HG02884 (cell line): ENCODE data around the gene TRANK1.
"Not testable (repeated sequence)": the region's sequence is repeated elsewhere in the genome, so short reads cannot be mapped to it uniquely, and the experiment has no call there.

Experiments used
- ATAC-seq: cut with Tn5 transposase; IDR thresholded peaks from one replicate; pipeline ENCODE4 v1.9.1; 2021; ENCODE audit warnings: mild to moderate bottlenecking, moderate library complexity; ENCODE audit not compliant: unreplicated experiment

TRANK1 gene

GRCh38 chr3:36894914-36895313 lies 49.9 kb downstream of the TRANK1 start:
- no peak for ATAC-seq

DNA sequence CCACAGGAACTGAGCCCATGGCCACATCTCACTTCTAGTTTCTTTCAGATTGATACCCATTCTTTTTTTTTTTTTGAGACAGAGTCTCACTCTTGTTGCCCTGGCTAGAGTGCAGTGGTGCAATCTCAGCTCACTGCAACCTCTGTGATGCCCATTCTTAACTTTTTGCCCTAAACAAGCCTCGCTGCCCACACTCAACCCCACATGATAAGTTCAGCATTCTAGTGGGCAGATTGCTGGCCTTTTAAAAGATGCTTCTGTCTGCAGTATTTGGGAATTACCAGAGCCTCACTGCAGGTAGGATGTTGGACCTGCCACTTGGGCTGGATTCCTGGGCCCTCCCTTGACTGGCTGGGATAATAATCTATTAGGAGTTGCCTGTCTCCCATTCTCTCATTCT lies 51.0 kb downstream of the TRANK1 start:
- ATAC-seq: no peak

DNA sequence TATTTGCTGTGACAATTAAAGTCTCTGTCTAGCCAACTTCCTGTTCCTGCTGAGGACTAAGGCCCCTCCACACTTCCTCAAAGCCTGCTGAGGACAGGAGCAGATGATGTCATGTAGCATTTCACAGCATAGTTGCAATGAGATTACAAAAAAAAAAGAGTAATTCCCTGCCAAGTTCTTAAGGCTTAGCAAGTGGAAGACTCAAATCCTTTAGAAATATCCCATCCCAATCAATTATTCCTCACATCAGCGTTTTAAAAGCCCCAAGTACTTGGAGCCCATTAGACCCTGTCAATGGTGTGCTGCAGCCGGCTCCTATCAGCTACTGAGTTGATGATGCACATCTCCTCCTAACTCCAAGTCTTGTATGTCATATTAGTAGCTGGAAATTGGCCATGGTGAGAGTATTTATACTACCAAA lies 51.7 kb downstream of the TRANK1 start:
- peak; percentile 50 for ATAC-seq

DNA sequence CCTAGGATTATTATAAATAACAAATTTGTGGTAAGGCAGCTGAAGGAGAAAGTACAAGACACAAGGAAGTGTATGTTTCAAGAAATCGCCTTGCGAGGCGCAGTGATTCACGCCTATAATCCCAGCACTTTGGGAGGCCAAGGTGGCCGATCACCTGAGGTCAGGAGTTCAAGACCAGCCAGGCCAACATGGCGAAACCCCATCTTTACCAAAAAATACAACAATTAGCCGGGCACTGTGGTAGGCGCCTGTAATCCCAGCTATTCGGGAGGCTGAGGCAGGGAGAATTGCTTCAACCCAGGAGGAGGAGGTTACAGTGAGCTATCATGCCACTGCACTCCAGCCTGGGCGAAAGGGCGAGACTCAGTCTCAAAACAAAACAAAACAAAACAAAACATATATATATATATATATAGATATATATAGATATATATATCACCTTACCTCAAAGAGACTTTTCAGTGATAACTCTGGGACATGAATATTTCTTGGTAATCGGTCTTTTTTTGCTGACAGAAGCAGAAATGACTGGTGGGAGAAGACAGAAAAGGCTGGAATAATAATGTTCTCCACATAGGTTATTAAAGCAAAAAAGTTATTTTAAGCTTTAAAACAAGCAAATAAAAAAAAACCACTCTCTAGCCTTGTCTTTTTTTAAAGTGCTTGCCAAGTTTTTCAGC lies 52.3 kb downstream of the TRANK1 start:
- ATAC-seq: no peak

- ATAC-seq: peak; percentile 64
Observed at GRCh38 chr3:36891701-36892160, 53.1 kb downstream of the TRANK1 start.

DNA sequence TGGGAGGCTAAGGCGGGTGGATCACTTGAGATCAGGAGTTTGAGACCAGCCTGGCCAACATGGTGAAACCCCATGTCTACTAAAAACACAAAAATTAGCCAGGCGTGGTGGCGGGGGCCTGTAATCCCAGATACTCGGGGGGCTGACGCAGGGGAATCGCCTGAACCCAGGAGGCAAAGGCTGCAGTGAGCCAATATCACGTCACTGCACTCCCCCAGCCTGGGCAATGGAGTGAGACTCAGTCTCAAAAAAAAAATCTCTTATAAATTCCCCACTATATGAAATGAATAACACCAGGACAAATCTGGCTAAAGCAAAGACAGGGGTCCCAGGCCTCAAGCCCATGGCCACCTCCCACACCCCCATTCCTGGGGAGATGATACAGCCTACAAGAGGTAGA lies 53.8 kb downstream of the TRANK1 start:
- ATAC-seq: not testable (repeated sequence)

- ATAC-seq: no peak
Observed at GRCh38 chr3:36890261-36890660, 54.6 kb downstream of the TRANK1 start.

- ATAC-seq: no peak
Observed at GRCh38 chr3:36881735-36882134, 63.1 kb downstream of the TRANK1 start.

GRCh38 chr3:36879842-36880241 lies 65.0 kb downstream of the TRANK1 start:
- ATAC-seq: not testable (repeated sequence)

DNA sequence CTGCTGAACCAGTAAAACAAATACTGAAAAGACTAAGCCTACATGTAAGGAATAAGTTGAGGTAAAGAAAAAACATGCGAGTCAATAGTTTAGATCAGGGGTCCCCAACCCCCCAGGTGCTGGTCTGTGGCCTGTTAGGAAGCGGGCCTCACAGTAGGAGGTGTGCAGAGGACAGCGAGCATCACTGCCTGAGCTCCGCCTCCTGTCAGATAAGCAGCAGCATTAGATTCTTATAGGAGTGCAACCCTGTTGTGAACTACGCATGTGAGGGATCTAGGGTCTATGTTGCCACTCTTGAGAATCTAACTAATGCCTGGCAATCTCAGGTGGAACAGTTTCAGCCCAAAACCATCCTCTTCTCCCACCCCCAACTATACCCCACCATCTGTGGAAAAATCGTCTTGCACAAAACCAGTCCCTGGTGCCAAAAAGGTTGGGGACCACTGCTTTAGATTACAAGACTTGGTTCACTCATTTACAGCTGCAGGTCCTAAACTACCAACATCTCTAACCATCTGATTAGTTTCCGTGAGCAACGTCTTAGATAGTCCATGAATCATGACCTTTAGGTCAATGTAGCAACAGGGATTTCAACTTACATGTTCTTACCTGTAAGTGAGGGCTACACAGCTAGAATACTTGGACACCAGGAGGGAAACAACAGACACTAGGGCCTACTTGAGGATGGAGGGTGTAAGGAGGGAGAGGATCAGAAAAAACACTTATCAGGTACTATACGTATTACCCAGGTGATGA lies 66.7 kb downstream of the TRANK1 start:
- ATAC-seq: no peak

DNA sequence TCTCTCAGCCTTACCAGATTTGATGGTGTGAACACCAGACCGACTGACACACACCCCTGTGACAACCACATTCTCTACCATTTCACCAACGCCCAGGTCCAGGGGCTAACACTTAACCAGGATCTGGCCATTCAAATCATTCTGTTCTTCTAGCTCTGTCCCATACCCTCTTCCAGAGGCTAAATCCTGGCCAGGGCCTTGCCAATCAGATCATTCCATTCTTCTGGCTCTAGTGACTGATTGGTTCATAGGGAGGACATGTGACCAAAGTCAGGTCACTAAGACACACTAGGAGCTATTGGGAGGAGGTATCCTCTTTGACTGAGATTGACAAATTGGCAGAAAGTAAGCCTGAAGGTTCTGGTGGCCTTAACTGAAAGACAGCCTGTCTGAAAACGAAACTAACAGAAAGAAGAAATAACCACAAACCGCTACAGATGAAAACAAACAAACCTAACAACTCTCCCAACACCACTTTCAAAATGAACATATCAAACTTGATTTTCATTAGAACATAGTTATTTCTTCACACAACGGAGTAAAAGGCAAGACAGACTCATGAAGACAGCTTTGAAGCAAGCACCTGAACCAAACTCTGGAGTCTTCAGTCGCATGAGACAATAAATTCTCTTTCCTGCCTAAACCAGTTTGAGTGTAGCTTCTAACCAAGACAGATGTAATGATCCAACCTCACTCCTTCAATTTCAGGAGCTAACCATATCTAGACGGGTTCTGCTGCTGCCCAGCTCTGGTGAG lies 68.5 kb downstream of the TRANK1 start:
- peak; percentile 99 for ATAC-seq

- no peak for ATAC-seq
Observed at GRCh38 chr3:36875397-36875796, 69.5 kb downstream of the TRANK1 start.

GRCh38 chr3:36874424-36874823 lies 70.4 kb downstream of the TRANK1 start:
- no peak for ATAC-seq

DNA sequence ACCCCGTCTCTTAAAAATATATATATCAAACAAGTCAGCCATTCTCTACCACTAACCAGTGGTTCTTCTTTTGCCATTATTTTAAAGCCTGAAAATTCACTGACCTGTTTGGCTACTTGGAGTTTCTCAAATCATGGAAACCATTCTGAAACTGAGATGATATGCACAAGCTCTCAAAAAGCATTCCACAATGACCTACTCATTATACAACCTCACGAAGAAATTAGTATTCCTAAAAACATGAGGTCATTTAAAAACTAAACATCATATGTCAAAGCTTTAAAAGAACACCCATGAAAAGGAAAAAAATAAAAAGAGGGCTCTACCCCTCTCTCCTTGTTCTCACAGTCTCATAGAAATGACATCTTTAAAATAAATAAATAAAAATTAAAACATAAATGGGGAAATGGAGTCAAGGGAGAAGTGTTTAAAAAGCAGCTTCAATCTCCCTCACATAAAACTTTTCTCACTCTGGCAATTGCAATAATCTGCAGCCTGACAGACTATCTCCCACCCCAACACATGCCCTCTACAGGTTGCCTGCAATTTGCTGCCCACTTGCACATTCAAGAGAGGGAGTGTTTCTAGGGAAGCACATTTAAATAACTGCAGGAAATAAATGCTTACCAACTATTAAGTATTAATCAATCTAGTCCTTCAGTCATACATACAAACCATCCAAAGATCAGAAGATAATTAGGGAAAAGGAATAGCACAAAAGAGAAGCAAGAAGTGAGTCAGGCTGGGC lies 73.3 kb downstream of the TRANK1 start:
- no peak for ATAC-seq

GRCh38 chr3:36868614-36869436 lies 76.0 kb downstream of the TRANK1 start:
- peak; percentile 88 for ATAC-seq

- ATAC-seq: no peak
Observed at GRCh38 chr3:36867810-36868209, 77.0 kb downstream of the TRANK1 start.

DNA sequence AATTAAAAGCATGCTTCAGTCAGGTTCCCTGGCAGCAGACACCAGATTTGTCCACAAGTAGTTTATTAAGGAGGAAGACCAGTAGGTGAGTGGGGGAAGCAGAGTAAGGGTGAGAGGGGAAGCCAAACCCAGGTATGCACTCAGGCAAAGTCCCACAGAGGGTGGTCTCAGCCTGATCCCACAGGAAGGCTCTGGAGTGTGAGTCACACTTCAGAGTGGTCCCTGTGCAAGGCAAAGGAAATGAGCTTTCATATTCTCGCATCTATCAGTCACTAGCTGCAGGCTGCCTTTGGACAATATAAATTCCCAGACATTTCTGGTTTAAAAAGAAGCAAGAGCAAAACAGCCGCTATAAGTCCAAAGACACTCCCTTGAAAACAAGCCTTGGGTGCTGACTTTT lies 78.5 kb downstream of the TRANK1 start:
- no peak for ATAC-seq

- ATAC-seq: no peak
Observed at GRCh38 chr3:36864180-36865053, 80.4 kb downstream of the TRANK1 start.
